ENCODE data around the gene YARS1.
"Not testable (repeated sequence)": the region's sequence is repeated elsewhere in the genome, so short reads cannot be mapped to it uniquely, and the experiment has no call there.

YARS1 gene

DNA sequence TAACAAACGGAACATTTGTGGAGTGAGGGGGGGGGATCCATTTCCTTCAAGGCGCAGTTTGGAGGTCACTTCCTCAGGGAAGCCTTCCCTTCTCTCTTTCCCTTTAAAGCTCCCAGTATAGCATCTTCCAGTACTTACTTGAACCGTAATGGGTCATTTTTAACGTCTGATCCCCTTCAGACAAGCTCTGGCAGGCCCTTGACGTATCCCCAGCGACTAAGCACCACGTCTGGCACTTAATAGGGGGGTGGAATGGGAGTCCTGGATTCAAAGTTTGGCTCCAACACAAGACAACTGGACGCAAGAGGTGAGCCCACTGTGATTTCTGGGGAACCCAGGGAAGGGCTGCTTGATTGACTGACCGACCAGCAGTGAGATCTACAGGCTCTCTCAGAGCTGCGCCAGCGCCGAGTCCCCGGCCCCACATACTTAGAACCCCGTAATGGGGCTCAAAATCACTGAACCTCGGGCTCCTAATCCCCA is 441 bp downstream of the YARS1 start:
- no peak for DNase-seq

DNA sequence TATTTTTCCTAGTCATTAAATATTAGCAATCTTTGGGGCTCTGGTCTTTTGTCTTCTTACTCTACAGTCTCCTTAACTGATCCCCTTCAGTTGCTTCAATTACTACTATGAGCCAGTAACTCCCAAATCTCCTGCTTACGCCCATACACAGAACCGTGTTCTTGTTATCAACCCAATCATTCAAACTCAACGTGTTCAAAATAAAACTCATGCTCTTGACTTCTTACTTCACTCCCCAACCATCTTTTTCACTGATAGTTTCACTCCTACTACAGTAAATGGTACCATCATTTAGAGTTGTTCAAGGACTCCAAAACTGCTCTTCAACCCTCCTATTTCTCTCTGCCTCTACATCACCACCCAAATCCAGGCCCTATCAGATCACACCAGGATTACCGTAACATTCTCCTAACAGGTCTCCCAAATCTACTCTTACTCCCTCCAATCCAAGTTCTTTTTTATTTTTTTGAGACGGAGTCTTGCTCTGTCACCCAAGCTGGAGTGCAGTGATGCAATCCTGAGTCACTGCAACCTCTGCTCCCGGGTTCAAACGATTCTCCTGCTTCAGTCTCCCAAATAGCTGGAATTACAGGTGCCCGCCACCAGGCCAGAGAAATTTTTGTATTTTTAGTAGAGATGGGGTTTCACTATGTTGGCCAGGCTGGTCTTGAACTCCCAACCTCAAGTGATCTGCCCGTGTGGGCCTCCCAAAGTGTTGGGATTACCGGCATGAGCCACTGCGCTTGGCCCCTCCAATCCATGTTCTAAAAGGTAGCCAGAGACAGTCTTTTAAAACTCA is 3.0 kb downstream of the YARS1 start:
- no peak for DNase-seq

DNA sequence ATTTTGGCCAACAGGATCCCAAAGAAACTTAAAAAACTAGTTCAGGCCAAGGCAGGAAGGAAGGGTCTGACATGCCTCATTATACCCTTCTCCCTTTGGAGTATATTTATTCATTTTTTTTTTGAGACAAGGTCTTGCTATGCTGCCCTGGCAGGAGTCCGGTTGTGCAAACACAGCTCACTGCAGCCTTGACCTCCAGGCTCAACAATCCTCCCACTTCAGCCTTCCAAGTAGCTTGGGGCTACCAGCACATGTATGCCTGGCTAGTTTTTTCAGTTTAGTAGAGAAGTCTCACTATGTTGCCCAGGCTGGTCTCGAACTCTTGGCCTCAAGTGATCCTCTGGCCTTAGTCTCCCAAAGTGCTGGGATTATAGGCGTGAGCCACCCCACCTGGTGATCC is 5.2 kb downstream of the YARS1 start:
- DNase-seq, result no peak

DNA sequence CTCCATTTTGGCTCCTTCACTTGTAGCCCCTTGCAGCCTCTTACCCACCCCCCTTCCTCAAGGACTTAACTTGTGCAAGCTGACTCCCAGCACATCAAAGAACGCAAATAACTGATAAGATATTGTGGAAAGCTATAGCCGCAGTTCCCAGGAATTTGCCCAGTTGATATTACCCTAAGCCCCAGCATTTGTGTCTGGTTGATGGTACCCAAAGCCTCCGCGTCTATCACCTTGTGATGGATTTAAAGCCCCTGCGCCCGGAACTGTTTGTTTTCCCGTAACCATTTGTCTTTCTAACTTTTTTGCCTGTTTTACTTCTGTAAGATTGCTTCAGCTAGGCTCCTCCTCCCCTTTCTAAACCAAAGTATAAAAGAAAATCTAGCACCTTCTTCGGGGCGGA is 5.9 kb downstream of the YARS1 start:
- no peak for DNase-seq

DNA sequence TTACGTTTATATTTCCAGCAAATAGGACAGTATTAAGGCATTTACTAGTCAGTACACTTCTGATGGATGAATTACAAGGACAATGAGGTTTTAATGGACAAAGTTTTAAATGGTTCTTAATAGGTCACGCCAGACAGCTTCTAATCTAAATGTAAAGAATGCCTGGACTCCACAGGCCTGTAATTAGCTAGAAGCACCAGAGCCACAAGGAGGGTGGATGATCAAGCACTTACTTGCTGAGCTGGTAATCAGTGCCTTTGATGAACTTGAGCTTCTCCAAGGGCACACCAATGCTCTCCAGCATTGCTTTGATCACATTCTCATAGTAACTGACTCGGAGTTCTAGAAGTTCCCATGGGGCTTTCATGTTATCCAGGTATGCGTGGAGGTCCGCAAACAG is 6.8 kb downstream of the YARS1 start:
- DNase-seq, result no peak

DNA sequence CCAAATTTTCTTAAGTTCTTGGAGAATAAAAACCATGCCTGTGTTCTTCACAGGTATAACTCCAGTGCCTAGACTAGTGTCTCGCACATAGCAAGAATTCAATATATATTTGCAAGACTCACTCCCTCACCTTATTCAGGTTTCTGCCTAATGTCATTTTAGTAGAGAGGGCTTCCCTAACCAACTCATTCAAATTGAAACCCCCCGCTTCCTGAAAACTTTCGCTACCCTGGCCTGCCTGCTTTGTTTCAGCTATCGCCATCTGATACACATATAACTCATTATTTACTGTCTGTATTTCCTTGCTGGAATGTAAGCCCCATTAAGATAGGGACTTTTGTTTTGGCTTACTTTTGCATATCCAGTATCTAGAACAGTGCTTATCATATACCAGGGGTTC is 8.6 kb downstream of the YARS1 start:
- DNase-seq, result no peak

DNA sequence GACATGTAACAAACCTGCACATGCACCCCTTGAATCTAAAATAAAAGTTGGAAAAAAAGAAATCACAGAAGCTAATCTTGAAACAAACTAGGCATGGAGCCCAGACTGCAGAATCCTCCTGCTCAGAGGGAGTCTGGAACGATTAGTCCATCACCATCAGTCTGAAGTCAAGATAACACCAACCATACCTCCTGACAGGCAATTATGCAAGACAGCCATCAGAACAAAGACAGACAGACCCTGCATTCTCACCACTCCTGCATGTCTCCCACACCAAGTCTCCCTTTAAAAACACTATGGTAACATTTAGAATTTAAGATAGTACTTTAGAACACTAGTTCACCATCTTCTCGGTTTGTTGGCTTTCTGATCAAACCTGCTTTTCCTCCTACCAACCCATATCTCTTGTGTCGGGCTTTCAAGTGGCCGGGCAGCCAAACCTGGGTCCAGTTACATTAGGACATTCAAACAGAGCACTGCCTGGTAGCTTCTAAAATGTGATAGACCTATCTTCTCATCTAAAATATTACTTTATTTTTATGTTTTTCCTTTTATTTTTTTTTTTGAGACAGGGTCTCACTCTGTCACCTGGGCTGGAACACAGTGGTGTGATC is 10.1 kb downstream of the YARS1 start:
- DNase-seq, result no peak

DNA sequence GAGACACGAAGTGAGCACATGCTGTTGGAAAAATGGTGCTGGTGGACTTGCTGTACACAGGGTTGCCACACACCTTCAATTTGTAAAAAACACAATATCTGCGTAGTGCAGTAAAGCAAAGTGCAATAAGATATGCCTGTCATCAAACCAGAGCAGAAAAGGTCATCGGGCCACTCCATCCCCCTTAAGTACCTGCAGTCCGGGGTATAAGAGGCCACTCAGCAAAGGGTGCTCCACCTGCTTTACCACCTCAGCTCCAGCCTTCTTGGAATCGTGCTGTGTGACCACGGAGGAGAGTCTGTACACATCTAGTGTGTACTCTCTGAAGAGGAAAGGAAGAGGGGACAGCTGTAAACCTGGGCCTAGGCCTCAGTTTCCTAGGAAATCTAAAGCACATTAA is 10.9 kb downstream of the YARS1 start:
- no peak for DNase-seq

DNA sequence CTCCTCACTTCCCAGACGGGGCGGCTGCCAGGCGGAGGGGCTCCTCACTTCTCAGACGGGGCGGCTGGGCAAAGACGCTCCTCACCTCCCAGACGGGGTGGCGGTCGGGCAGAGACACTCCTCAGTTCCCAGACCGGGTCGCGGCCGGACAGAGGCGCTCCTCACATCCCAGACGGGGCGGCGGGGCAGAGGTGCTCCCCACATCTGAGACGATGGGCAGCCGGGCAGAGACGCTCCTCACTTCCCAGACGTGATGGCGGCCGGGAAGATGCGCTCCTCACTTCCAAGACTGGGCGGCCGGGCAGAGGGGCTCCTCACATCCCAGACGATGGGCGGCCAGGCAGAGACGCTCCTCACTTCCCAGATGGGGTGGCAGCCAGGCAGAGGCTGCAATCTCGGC is 12.7 kb downstream of the YARS1 start:
- not testable (repeated sequence) for DNase-seq

DNA sequence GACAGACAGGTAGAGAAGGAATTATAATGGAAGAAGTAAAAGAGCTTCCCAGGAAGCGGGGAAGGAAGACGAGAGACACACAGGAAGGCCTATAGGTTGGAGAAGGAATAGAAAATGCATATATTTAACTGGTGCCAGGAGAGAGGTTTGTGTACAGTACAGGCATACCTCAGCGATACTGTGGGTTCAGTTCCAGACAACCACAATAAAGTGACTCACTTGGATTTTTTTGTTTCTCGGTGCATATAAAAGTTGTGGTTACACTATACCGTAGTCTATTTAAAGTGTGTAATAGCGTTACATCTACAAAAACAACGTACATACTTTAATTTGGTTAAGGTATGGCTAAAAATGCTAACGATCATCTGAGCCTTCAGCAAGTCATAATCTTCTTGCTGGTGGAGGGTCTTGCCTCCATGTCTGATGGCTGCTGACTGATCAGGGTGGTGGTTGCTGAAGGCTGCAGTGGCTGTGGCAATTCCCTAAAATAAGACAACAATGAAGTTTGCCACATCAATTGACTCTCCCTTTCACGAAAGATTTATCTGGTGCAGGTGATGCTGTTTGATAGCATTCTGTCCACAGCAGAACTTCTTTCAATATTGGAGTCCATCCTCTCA is 16.0 kb downstream of the YARS1 start:
- no peak for DNase-seq

DNA sequence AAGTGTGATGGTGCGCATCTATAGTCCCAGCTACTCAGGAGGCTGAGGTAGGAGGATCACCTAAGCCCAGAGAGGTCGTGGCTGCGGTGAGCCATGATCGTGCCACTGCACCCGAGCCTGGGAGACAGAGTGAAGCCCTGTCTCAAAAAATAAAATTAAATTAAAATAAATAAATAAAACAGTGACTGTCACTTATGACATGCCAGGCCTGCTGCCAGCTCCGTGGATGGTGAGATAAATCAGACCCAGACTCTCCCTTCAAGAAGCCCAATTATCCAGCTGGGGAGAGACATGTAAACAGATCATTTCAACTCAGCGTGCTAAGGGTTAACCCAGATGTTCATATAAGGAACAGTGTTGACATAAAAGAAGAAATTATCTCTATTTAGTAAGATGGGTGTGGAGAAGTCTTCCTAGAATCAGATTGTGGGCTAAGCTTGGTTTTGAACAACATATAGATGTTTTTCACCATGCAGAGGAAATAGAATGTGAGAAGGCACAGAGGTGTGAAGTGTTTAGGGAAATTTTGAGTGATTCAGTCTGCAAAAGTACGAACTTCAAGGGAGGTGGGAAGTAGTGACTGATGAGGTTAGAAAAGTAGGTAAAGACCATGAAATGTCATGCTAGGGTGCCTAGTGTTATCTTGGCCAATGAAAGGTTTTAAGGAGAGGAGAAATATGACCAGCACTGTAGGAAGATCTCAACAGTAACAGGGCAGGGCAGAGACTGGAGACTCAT is 18.3 kb downstream of the YARS1 start:
- no peak for DNase-seq

DNA sequence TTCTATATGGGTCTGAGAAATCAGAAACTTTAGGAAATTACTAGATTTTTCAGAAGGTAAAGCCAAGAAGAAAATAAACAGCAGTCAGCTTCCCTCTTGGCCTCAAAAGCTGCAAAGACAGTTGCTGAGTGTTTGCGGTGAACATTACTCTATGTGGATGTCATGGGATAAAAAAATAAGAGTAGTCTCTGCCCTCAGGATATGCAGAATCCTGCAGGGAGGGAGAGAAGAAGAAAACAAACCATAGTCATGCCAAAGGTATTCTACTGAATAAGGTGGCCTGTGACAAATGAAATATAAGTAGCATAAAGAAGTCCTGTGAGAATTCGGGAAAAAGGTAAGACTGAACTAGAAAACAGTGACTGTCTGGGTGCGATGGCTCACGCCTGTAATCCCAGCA is 19.0 kb downstream of the YARS1 start:
- no peak for DNase-seq

DNA sequence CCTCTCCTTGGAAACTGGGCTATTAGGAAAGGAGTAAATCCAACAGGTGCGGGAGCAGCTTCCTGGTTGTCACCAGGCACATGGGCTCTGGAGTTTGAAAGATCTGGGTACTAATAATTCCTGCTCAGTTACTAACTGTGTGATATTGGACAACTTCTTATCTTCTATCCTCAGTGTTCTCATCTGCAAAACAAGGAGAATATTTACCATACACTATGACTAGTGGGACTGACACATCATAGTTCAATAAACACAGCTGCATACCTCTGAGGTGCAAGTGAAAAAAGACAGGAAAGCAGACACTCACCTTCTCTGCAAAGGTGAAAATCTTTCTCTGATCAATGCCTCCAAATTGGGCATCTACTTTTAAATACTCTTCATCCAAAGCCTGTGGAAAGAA is 19.7 kb downstream of the YARS1 start:
- DNase-seq, result no peak

DNA sequence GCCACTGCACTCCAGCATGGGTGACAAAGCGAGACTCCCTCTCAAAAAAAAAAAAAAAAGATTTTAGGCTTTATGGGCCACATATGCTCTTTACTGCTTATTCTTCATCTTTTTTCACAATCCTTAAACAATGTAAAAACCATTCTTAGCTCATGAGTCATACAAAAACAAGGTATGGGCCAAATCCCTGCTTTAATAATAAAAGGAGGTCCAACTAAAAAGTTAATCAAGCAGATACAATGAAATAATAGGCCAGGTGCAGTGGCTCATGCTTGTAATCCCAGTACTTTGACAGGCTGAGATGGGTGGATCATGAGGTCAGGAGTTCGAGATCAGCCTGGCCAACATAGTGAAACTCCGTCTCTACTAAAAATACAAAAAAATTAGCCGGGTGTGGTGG is 21.4 kb downstream of the YARS1 start:
- DNase-seq, result not testable (repeated sequence)

DNA sequence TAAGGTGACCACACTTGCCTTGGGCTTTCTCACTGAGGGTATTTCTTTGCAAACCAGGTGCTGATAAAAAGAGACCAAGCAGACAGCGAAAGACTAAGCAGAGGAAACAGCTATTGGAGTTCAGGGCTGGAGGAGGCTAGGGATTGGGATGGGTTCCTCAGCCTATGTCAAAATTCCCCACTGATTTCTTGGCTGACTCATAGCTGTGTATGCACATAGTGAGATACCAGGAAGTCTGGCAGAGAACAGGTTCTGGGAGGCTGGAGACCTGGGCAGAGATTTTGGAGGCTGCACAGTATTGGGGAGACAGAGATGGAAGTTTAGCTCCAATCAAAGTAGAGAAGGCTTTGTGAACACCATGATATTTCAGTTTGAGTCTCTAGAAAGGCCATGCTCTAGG is 25.3 kb downstream of the YARS1 start:
- no peak for DNase-seq

DNA sequence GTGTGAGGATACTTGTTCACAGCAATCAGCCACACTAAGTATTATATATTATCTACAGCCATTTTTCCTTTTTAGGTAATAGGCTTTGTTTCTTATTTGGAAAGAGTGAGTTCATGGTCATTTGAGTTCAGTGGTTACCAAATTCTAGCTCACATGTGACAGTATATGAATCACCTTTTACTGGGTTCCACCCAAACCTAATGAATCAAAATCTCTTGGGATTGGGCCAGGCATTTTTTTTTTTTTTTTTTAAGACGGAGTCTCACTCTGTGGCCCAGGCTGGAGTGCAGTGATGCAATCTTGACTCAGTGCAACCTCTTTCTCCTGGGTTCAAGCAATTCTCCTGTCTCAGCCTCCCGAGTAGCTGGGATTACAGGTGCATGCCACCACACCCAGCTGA is 27.8 kb downstream of the YARS1 start:
- DNase-seq, result not testable (repeated sequence)

DNA sequence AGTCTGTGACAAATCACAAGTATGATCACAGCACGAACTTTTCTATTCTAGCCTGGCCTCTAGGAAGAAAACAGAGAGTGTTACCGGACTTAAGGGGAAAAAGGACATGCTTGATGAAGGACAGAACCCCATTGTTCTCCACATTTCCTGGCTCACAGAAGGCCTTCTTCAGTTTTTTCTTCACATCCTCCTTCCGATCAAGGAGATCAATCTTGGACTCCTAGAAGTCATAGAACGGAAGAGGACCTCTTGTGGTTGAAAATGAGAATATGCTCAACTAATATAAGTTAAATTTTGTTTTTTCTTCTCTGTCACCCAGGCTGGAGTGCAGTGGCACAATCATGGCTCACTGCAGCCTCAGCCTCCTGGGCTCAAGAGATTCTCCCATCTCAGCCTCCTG is 30.3 kb downstream of the YARS1 start:
- DNase-seq, result no peak

DNA sequence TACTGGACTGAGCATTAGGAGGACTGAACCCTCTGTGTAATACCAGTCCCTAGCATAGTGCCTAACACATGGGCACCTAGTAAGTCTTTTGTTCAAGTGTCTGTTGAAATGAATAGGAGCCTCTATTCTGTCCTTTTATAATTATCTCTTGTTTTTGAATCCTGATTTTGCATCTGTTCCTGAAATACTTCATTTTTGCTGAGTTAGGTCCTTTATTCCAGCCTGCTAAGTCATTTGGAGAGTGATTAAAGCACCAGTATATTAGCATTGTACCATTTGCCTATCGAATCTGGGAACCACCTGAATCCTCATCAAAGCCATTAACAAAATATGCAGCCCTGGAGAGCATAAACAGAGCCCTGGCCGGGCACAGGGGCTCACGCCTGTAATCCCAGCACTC is 32.3 kb downstream of the YARS1 start:
- DNase-seq, result no peak

DNA sequence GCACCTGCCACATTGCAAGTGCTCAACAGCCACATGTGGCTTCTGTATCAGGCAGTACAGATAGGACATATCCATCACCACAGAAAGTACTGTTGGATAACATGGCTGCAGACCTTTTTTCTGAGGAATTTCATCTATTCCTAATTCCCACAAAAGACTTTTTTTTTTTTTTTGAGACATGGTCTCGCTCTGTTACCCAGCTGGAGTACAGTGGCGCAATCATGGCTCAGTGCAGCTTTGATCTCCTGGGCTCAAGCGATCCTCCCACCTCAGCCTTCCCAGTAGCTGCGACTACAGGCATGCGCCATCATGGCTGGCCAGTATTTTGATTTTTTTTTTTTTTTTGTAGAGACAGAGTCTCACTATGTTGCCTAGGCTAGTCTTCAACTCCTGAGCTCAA is 33.3 kb downstream of the YARS1 start:
- DNase-seq, result no peak

DNA sequence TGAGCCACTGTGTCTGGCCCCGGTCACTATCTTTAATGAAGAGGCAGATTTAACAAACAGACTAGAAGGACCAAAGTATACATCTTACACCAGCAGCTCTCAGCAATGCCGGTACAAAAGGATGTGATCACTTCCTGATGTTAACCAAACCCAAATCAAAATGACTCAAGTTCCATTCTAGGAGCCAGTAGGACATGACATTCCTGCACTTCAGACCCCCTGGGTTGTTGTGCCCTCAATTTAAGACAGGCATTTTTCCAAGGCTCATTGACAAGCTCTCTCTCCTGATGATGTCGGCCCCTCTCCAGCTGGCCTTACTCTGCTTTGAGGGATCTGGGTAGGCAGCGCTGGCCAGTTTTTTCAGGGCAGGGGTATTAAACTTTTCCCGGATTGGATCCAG is 35.1 kb downstream of the YARS1 start:
- no peak for DNase-seq

DNA sequence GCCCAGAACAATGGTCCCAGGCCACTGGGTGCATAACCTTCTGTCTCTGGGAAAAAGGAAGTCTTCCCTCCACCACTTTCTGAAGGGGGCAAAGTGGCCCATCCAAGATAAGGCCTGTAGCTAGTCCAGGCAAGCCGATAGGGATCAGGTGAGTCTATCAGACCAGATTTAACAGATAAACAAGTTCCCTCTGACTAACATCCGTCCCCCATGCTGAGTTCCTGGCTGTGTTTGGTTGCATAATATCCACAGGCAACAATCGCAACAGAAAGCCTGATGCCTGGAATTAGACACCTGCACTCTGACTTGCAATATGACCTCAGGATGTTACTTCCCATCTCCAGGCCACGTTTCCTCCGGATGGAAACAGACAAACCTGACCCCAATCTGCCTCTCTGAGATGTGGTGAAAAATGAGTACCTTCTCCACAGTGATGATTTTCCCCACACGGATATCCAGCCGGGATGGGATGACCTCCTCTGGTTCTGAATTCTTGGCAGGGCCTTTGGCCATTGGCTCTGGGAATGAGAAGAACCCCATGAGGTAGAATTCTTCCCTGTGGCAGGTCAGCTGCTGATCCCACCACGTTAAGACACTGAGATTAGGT is 36.4 kb downstream of the YARS1 start:
- no peak for DNase-seq

DNA sequence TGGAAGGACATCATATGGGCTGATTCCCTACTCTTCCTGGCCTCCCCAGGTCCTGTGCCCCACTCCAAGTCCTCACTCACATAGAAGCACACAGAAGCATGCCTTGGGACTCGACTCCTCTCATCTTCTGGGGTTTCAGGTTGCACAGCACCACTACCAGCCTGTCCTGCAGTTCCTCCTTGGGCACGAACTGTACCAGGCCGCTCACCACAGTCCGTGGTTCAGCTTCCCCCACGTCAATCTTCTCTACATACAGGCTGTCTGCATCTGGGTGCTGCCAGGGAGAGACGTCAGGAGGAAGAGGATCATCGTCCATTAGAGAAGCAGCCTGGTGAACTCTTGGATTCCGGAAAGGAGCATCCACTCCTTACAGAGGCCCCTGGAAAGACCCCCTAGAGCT is 37.2 kb downstream of the YARS1 start:
- no peak for DNase-seq

DNA sequence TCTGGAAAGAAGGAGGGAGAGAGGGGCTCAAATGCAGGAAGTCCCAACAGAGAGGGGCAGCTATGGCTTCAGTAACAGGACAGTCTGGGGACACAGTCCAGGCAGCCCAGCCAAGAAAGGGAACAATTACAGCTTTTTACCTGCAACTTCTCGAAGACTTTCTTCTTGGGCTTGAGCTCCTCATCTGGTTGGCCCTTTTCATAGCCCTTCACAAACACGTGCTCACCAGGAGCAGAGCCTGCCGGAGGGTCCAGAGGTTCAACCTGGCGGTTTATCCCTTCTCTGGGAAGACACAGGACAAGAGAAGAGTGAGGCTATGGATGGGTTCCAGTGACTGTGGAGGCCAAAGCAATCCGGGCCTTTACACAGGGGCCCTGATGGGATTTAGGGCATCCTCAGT is 37.9 kb downstream of the YARS1 start:
- no peak for DNase-seq

Data from cerebellar nuclear complex (tissue), 1 donor.